Measurements from ENCODE around the gene STK24.

GRCh38 chr13:98537740-98538139, 39.2 kb downstream of the STK24 start:
- TF ChIP-seq CTCF (conservative IDR thresholded peaks at IDR 0.05) = no peak
- TF ChIP-seq ZFX (IDR thresholded peaks at IDR 0.05) = no peak
